ENCODE data around the gene KDM4D. TPM values are rescaled to one million over a fixed set of nuclear protein-coding genes. Genes with fewer than 3 reads are reported as not detected.

KDM4D gene
- total and polyA plus RNA-seq, 9 of the 15 experiments (the other 6 are each of a cell fraction or from before 2014, with no cell fraction given), result 0.34 to 1.1 (median 0.50) TPM

DNA sequence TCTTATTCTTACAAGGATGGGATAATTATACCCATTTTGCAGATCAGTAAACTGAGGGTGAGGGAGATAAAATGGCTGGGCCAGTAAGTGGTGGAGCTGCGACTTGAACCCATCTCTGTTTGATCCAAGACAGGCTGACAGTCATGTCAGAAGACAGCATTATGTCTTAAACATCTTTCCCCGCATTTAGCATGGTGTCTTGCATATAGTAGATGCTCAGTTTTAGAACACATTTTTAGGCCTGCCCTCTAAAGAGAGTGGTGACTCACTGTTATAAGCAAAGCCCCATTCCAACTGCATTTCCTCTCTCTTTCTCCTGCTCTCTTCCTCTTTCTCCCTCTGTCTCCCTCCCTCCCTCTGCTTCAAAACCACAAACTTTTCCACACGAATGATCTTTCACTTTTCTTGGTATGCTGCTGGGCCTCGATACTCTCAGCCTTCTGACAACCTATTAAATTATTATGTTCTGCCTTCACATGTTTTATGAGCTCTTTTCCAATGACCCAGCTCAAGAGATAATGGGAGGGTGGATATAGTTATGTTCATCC is 25.4 kb upstream of the KDM4D start (continued):
- TF ChIP-seq, protein P1, sequence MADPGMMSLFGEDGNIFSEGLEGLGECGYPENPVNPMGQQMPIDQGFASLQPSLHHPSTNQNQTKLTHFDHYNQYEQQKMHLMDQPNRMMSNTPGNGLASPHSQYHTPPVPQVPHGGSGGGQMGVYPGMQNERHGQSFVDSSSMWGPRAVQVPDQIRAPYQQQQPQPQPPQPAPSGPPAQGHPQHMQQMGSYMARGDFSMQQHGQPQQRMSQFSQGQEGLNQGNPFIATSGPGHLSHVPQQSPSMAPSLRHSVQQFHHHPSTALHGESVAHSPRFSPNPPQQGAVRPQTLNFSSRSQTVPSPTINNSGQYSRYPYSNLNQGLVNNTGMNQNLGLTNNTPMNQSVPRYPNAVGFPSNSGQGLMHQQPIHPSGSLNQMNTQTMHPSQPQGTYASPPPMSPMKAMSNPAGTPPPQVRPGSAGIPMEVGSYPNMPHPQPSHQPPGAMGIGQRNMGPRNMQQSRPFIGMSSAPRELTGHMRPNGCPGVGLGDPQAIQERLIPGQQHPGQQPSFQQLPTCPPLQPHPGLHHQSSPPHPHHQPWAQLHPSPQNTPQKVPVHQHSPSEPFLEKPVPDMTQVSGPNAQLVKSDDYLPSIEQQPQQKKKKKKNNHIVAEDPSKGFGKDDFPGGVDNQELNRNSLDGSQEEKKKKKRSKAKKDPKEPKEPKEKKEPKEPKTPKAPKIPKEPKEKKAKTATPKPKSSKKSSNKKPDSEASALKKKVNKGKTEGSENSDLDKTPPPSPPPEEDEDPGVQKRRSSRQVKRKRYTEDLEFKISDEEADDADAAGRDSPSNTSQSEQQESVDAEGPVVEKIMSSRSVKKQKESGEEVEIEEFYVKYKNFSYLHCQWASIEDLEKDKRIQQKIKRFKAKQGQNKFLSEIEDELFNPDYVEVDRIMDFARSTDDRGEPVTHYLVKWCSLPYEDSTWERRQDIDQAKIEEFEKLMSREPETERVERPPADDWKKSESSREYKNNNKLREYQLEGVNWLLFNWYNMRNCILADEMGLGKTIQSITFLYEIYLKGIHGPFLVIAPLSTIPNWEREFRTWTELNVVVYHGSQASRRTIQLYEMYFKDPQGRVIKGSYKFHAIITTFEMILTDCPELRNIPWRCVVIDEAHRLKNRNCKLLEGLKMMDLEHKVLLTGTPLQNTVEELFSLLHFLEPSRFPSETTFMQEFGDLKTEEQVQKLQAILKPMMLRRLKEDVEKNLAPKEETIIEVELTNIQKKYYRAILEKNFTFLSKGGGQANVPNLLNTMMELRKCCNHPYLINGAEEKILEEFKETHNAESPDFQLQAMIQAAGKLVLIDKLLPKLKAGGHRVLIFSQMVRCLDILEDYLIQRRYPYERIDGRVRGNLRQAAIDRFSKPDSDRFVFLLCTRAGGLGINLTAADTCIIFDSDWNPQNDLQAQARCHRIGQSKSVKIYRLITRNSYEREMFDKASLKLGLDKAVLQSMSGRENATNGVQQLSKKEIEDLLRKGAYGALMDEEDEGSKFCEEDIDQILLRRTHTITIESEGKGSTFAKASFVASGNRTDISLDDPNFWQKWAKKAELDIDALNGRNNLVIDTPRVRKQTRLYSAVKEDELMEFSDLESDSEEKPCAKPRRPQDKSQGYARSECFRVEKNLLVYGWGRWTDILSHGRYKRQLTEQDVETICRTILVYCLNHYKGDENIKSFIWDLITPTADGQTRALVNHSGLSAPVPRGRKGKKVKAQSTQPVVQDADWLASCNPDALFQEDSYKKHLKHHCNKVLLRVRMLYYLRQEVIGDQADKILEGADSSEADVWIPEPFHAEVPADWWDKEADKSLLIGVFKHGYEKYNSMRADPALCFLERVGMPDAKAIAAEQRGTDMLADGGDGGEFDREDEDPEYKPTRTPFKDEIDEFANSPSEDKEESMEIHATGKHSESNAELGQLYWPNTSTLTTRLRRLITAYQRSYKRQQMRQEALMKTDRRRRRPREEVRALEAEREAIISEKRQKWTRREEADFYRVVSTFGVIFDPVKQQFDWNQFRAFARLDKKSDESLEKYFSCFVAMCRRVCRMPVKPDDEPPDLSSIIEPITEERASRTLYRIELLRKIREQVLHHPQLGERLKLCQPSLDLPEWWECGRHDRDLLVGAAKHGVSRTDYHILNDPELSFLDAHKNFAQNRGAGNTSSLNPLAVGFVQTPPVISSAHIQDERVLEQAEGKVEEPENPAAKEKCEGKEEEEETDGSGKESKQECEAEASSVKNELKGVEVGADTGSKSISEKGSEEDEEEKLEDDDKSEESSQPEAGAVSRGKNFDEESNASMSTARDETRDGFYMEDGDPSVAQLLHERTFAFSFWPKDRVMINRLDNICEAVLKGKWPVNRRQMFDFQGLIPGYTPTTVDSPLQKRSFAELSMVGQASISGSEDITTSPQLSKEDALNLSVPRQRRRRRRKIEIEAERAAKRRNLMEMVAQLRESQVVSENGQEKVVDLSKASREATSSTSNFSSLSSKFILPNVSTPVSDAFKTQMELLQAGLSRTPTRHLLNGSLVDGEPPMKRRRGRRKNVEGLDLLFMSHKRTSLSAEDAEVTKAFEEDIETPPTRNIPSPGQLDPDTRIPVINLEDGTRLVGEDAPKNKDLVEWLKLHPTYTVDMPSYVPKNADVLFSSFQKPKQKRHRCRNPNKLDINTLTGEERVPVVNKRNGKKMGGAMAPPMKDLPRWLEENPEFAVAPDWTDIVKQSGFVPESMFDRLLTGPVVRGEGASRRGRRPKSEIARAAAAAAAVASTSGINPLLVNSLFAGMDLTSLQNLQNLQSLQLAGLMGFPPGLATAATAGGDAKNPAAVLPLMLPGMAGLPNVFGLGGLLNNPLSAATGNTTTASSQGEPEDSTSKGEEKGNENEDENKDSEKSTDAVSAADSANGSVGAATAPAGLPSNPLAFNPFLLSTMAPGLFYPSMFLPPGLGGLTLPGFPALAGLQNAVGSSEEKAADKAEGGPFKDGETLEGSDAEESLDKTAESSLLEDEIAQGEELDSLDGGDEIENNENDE (IDR thresholded peaks at IDR 0.05; ENCODE audit: low read depth, low read length), result no peak
- TF ChIP-seq, protein P2, sequence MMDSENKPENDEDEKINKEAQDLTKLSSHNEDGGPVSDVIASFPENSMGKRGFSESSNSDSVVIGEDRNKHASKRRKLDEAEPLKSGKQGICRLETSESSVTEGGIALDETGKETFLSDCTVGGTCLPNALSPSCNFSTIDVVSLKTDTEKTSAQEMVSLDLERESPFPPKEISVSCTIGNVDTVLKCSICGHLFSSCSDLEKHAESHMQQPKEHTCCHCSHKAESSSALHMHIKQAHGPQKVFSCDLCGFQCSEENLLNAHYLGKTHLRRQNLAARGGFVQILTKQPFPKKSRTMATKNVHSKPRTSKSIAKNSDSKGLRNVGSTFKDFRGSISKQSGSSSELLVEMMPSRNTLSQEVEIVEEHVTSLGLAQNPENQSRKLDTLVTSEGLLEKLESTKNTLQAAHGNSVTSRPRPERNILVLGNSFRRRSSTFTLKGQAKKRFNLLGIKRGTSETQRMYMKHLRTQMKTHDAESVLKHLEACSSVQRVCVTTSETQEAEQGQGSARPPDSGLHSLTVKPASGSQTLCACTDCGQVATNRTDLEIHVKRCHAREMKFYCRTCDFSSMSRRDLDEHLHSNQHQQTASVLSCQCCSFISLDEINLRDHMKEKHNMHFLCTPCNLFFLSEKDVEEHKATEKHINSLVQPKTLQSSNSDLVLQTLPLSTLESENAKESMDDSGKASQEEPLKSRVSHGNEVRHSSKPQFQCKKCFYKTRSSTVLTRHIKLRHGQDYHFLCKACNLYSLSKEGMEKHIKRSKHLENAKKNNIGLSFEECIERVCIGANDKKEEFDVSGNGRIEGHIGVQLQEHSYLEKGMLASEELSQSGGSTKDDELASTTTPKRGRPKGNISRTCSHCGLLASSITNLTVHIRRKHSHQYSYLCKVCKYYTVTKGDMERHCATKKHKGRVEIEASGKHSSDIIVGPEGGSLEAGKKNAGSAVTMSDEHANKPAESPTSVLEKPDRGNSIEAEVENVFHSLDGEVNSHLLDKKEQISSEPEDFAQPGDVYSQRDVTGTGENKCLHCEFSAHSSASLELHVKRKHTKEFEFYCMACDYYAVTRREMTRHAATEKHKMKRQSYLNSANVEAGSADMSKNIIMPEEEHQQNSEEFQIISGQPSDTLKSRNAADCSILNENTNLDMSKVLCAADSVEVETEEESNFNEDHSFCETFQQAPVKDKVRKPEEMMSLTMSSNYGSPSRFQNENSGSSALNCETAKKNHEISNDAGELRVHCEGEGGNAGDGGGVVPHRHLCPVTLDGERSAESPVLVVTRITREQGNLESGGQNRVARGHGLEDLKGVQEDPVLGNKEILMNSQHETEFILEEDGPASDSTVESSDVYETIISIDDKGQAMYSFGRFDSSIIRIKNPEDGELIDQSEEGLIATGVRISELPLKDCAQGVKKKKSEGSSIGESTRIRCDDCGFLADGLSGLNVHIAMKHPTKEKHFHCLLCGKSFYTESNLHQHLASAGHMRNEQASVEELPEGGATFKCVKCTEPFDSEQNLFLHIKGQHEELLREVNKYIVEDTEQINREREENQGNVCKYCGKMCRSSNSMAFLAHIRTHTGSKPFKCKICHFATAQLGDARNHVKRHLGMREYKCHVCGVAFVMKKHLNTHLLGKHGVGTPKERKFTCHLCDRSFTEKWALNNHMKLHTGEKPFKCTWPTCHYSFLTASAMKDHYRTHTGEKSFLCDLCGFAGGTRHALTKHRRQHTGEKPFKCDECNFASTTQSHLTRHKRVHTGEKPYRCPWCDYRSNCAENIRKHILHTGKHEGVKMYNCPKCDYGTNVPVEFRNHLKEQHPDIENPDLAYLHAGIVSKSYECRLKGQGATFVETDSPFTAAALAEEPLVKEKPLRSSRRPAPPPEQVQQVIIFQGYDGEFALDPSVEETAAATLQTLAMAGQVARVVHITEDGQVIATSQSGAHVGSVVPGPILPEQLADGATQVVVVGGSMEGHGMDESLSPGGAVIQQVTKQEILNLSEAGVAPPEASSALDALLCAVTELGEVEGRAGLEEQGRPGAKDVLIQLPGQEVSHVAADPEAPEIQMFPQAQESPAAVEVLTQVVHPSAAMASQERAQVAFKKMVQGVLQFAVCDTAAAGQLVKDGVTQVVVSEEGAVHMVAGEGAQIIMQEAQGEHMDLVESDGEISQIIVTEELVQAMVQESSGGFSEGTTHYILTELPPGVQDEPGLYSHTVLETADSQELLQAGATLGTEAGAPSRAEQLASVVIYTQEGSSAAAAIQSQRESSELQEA (IDR thresholded peaks at IDR 0.05; ENCODE audit: low read depth), result no peak
- TF ChIP-seq GTF2E2 (tag; IDR thresholded peaks at IDR 0.05) (no peak), ZNF174 (CRISPR knock-in tag; IDR thresholded peaks at IDR 0.05) (no peak), SMARCC2 (IDR thresholded peaks at IDR 0.05; ENCODE audit: low read depth) (no peak), SETDB1 (IDR thresholded peaks at IDR 0.05; ENCODE audit: low read length) (no peak)
- TF ChIP-seq, protein P3, sequence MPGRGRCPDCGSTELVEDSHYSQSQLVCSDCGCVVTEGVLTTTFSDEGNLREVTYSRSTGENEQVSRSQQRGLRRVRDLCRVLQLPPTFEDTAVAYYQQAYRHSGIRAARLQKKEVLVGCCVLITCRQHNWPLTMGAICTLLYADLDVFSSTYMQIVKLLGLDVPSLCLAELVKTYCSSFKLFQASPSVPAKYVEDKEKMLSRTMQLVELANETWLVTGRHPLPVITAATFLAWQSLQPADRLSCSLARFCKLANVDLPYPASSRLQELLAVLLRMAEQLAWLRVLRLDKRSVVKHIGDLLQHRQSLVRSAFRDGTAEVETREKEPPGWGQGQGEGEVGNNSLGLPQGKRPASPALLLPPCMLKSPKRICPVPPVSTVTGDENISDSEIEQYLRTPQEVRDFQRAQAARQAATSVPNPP (IDR thresholded peaks at IDR 0.05; ENCODE audit: borderline replicate concordance, insufficient read depth, insufficient read length), result no peak

Data from K562 (cell line).